ENCODE measurements around the gene RREB1.
A peak's percentile ranks its signal among the peaks of the same experiment; 100 is the strongest.

DNA sequence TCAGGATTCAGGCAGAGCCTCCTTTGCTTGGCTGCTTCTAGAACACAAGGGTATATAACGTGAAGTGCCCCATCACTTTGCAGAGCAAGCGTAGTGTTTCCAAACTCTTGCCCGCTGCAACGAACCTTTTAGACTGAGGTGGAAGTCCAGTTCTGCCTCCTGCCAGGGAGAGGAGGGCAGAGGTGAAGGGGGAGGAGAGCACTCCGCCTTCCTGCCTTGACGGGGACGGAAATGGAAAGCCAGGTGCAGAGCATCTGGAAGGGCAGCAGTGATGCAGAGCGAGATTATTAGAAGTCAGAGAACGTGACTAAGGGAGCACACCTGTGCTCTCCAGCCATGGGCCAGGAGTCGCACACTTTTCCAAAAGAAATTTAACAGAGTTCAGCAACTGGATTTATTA lies 63.4 kb downstream of the RREB1 start:
- TF ChIP-seq CTCF (IDR thresholded peaks at IDR 0.05 in 8 of 11, conservative IDR thresholded peaks at IDR 0.05 in 3 of 11) (no peak), POLR2A (IDR thresholded peaks at IDR 0.05) (no peak), POLR2AphosphoS5 (IDR thresholded peaks at IDR 0.05) (peak in 2 of 3 donors; percentile 19 to 51)
